KMS-11 (cell line): ENCODE results near the gene PLAAT3.

Source experiments
- H2AFZ ChIP-seq: fragments of 200-600 bp; sonication (generic); 2 replicates; pipeline ENCODE4 v1.6.1; 2016; ENCODE audit warnings: antibody characterized with exemption, mixed run types, low read depth
- H3K27ac ChIP-seq: fragments of 200-600 bp; sonication (generic); 2 replicates; pipeline ENCODE4 v1.6.1; 2016; ENCODE audit warnings: mild to moderate bottlenecking, mixed run types
- H3K27me3 ChIP-seq: fragments of 200-600 bp; sonication (generic); 2 replicates; pipeline ENCODE4 v1.6.1; 2017; ENCODE audit warnings: mild to moderate bottlenecking, low read depth, mixed run types, moderate library complexity; ENCODE audit not compliant: insufficient read depth
- H3K36me3 ChIP-seq: fragments of 200-600 bp; sonication (generic); 2 replicates; pipeline ENCODE4 v1.6.1; 2017; ENCODE audit warnings: mild to moderate bottlenecking, mixed run types; ENCODE audit not compliant: insufficient read depth
- H3K4me1 ChIP-seq: fragments of 200-600 bp; sonication (generic); 2 replicates; pipeline ENCODE4 v1.6.1; 2016; ENCODE audit warnings: mild to moderate bottlenecking, low read depth, mixed run types; ENCODE audit not compliant: poor library complexity, severe bottlenecking
- H3K4me2 ChIP-seq: fragments of 200-600 bp; sonication (generic); 2 replicates; pipeline ENCODE4 v1.7.0; 2016; ENCODE audit warnings: mild to moderate bottlenecking, mixed run types
- H3K4me3 ChIP-seq: fragments of 200-600 bp; sonication (generic); IDR thresholded peaks from 2 replicates; pipeline ENCODE4 v1.6.1; 2017; ENCODE audit warnings: low read depth, low read length, mixed read lengths; ENCODE audit not compliant: insufficient read depth
- H3K79me2 ChIP-seq: fragments of 200-600 bp; sonication (generic); 2 replicates; pipeline ENCODE4 v1.6.1; 2016; ENCODE audit warnings: low read depth, mixed run types; ENCODE audit not compliant: insufficient read depth
- H3K9ac ChIP-seq: fragments of 200-600 bp; sonication (generic); 2 replicates; pipeline ENCODE4 v1.6.1; 2016; ENCODE audit warnings: mild to moderate bottlenecking, mixed run types
- H4K20me1 ChIP-seq: fragments of 200-600 bp; sonication (generic); 2 replicates; pipeline ENCODE4 v1.6.1; 2016; ENCODE audit warnings: mild to moderate bottlenecking, mixed run types; ENCODE audit not compliant: insufficient read depth
- CTCF ChIP-seq: fragments of 200-600 bp; sonication (generic); conservative IDR thresholded peaks from 2 replicates; pipeline ENCODE4 v1.6.1; 2017; ENCODE audit warnings: low read depth, mild to moderate bottlenecking, antibody characterized with exemption, low read length, moderate library complexity, mixed read lengths

The PLAAT3 gene

GRCh38 chr11:63574856-63575602 is 39.2 kb downstream of the PLAAT3 start:
- no peak overlapping the region for H3K9ac ChIP-seq
- no peaks in the 10 kb centered on the region for H3K79me2 ChIP-seq
- peaks cover 7% of the 10 kb centered on the region for H3K4me1 ChIP-seq
- no peaks in the 10 kb centered on the region for H3K36me3 ChIP-seq
- H3K4me3 ChIP-seq: no peak overlapping the region
- H3K27me3 ChIP-seq: no peaks in the 10 kb centered on the region
- H3K4me2 ChIP-seq: peak overlapping the region; percentile 38
- H3K27ac ChIP-seq: peak overlapping the region; percentile 38
- H2AFZ ChIP-seq: peak overlapping the region; percentile 60
- TF ChIP-seq CTCF: no peak
- H4K20me1 ChIP-seq: no peaks in the 10 kb centered on the region

GRCh38 chr11:63573881-63574855 is 40.1 kb downstream of the PLAAT3 start:
- Histone ChIP-seq H2AFZ (peak overlapping the region; percentile 60), H3K79me2 (no peaks in the 10 kb centered on the region), H3K4me3 (no peak overlapping the region), H3K4me2 (peak overlapping the region; percentile 38), H3K9ac (peak overlapping the region; percentile 6; the same call in 1 of the 2 replicates), H3K27ac (peak overlapping the region; percentile 38), H3K36me3 (no peaks in the 10 kb centered on the region), H3K27me3 (no peaks in the 10 kb centered on the region), H4K20me1 (no peaks in the 10 kb centered on the region), H3K4me1 (peaks cover 7% of the 10 kb centered on the region)
- no peak for TF ChIP-seq CTCF

- no peaks in the 10 kb centered on the region for H3K36me3 ChIP-seq
- no peak for TF ChIP-seq CTCF
- peaks cover 19% of the 10 kb centered on the region for H3K4me1 ChIP-seq
- no peaks in the 10 kb centered on the region for H4K20me1 ChIP-seq
- no peak overlapping the region for H2AFZ ChIP-seq
- no peak overlapping the region for H3K27ac ChIP-seq
- no peak overlapping the region for H3K4me2 ChIP-seq
- no peak overlapping the region for H3K4me3 ChIP-seq
- H3K79me2 ChIP-seq: no peaks in the 10 kb centered on the region
- H3K9ac ChIP-seq: no peak overlapping the region
- no peaks in the 10 kb centered on the region for H3K27me3 ChIP-seq
Measured at GRCh38 chr11:63572026-63572688, 42.1 kb downstream of the PLAAT3 start.

- H3K79me2 ChIP-seq: no peaks in the 10 kb centered on the region
- no peak overlapping the region for H3K27ac ChIP-seq
- no peaks in the 10 kb centered on the region for H4K20me1 ChIP-seq
- TF ChIP-seq CTCF: no peak
- peaks cover 45% of the 10 kb centered on the region for H3K4me1 ChIP-seq
- no peaks in the 10 kb centered on the region for H3K27me3 ChIP-seq
- H3K4me3 ChIP-seq: no peak overlapping the region
- no peak overlapping the region for H2AFZ ChIP-seq
- no peak overlapping the region for H3K9ac ChIP-seq
- H3K36me3 ChIP-seq: no peaks in the 10 kb centered on the region
- no peak overlapping the region for H3K4me2 ChIP-seq
Measured at GRCh38 chr11:63569570-63569969, 44.7 kb downstream of the PLAAT3 start.
